Measurements from ENCODE around the gene MPRIP. TPM values are rescaled to one million over a fixed set of nuclear protein-coding genes. Genes with fewer than 3 reads are reported as not detected.

The MPRIP gene
- total and polyA plus RNA-seq, 2 donors (not counting 3 experiments of a cell fraction or from before 2014, with no cell fraction given), result 94.6 to 246 TPM

DNA sequence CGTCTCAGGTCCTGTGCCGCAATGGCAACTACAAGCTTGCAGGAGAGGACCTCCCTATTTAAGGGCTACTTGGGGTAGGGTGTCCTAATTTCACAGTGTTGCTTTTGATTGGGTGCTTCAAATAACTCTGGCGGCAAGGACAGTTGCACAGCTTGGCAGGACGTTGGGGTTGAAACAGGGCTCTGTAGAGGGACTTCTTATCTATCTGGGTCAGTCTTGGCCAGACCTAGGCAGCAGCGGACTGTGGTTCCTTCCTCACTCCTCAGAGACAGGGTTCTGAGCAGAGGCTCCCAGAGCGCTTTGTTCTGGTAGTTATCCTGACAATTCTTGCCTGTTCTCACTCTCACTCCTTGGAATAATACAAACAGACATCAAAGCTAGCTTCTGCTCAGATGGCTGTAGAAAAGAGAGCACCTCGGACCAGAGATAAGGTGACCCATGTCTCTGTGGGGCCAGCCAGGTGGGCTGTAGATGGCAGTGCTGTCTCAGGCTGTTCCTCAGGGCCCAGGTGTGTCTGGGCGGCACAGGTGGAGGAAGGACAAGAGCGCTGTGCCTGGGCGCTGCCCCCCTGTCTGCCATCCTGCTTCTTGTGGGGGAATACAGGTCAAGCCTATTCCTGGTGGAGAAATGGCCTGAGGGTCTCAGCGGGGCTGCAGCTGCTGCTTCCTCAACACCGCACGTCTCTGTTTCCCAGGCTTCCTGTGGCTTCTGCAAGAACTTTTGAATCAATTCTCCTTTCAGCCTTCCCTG, 102.8 kb downstream of the MPRIP start:
- H3K9ac ChIP-seq (replicated peaks; ENCODE audit: extremely low read depth, insufficient read depth, low read length), result no peak overlapping the region
- no peak overlapping the region for H2AFZ ChIP-seq (ENCODE audit: low read depth, low read length)
- POLR2A ChIA-PET, result no interaction called here
- H3K36me3 ChIP-seq (ENCODE audit: control insufficient read depth in 2 of 2, extremely low read depth in 1 of 2, insufficient read depth in 2 of 2, low read length in 2 of 2), result peaks cover 10 to 49% of the 10 kb centered on the region in 2 experiments
- no peak overlapping the region for H3K27ac ChIP-seq (ENCODE audit: insufficient read depth, low read depth, low read length)
- no peak for DNase-seq (ENCODE audit: low read depth, low spot score)
- FAIRE-seq, result no peak
- H3K4me3 ChIP-seq (replicated peaks in 1 of 3; ENCODE audit: insufficient read depth in 1 of 3, low read depth in 1 of 3, low read length in 3 of 3), result no peak overlapping the region
- dilution Hi-C loops (cut with MboI; ENCODE audit: extremely low pct_ligation_motif_present, low sequenced_read_pairs) (no loop called here), intact Hi-C loops (cut with micrococcal nuclease) (no loop called here)
- no TSS peak for BruUV-seq (replicated peaks)
- H3K4me2 ChIP-seq (ENCODE audit: insufficient read depth, low read length), result no peak overlapping the region
- H3K9me1 ChIP-seq (replicated peaks; ENCODE audit: control insufficient read depth, extremely low read depth, insufficient read depth, low read length), result no peaks in the 10 kb centered on the region
- no peaks in the 10 kb centered on the region for H3K9me3 ChIP-seq (replicated peaks; ENCODE audit: control insufficient read depth, insufficient read depth, low read length)
- peaks cover 11% of the 10 kb centered on the region for H3K4me1 ChIP-seq (ENCODE audit: control insufficient read depth, extremely low read depth, insufficient read depth, low read length)
- no peaks in the 10 kb centered on the region for H3K79me2 ChIP-seq (ENCODE audit: control insufficient read depth, insufficient read depth, low read length)
- CTCF ChIA-PET, result no interaction called here
- TF ChIP-seq JUN (IDR thresholded peaks at IDR 0.05; ENCODE audit: borderline replicate concordance, insufficient read depth, insufficient read length, low read depth), result no peak
- no peak for TF ChIP-seq FOS (IDR thresholded peaks at IDR 0.05; ENCODE audit: borderline replicate concordance, insufficient read depth, low read length)
- no peak for TF ChIP-seq GATA2 (IDR thresholded peaks at IDR 0.05; ENCODE audit: insufficient read depth, insufficient read length, low read depth, low read length)
- no peak for TF ChIP-seq POLR2A (IDR thresholded peaks at IDR 0.05; ENCODE audit: low read depth, low read length)
- H4K20me1 ChIP-seq (replicated peaks; ENCODE audit: control insufficient read depth, extremely low read depth, insufficient read depth, low read length), result no peaks in the 10 kb centered on the region
- no peaks in the 10 kb centered on the region for H3K27me3 ChIP-seq (ENCODE audit: control insufficient read depth in 2 of 2, insufficient read depth in 2 of 2, low read length in 2 of 2)

GRCh38 chr17:17146786-17147406, 104.6 kb downstream of the MPRIP start:
- intact Hi-C loops (cut with micrococcal nuclease), result no loop called here
- no peaks in the 10 kb centered on the region for H3K79me2 ChIP-seq (ENCODE audit: control insufficient read depth, insufficient read depth, low read length)
- H3K4me2 ChIP-seq (ENCODE audit: insufficient read depth, low read length), result no peak overlapping the region
- no peaks in the 10 kb centered on the region for H3K27me3 ChIP-seq (ENCODE audit: control insufficient read depth in 2 of 2, insufficient read depth in 2 of 2, low read length in 2 of 2)
- no peak overlapping the region for H2AFZ ChIP-seq (ENCODE audit: low read depth, low read length)
- no peaks in the 10 kb centered on the region for H4K20me1 ChIP-seq (replicated peaks; ENCODE audit: control insufficient read depth, extremely low read depth, insufficient read depth, low read length)
- no peak overlapping the region for H3K4me3 ChIP-seq (replicated peaks in 1 of 3; ENCODE audit: insufficient read depth in 1 of 3, low read depth in 1 of 3, low read length in 3 of 3)
- peaks cover 19% of the 10 kb centered on the region for H3K4me1 ChIP-seq (ENCODE audit: control insufficient read depth, extremely low read depth, insufficient read depth, low read length)
- POLR2A ChIA-PET, result no interaction called here
- CTCF ChIA-PET, result interaction anchor here (1.1 kb wide), 1 partner anchor 10 kb away, joined by 3 read pairs; no protein-coding TSS in a partner anchor
- no peak overlapping the region for H3K9ac ChIP-seq (replicated peaks; ENCODE audit: extremely low read depth, insufficient read depth, low read length)
- H3K9me1 ChIP-seq (replicated peaks; ENCODE audit: control insufficient read depth, extremely low read depth, insufficient read depth, low read length), result no peaks in the 10 kb centered on the region
- TF ChIP-seq, protein P1, sequence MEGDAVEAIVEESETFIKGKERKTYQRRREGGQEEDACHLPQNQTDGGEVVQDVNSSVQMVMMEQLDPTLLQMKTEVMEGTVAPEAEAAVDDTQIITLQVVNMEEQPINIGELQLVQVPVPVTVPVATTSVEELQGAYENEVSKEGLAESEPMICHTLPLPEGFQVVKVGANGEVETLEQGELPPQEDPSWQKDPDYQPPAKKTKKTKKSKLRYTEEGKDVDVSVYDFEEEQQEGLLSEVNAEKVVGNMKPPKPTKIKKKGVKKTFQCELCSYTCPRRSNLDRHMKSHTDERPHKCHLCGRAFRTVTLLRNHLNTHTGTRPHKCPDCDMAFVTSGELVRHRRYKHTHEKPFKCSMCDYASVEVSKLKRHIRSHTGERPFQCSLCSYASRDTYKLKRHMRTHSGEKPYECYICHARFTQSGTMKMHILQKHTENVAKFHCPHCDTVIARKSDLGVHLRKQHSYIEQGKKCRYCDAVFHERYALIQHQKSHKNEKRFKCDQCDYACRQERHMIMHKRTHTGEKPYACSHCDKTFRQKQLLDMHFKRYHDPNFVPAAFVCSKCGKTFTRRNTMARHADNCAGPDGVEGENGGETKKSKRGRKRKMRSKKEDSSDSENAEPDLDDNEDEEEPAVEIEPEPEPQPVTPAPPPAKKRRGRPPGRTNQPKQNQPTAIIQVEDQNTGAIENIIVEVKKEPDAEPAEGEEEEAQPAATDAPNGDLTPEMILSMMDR (IDR thresholded peaks at IDR 0.05; ENCODE audit: extremely low read depth in 1 of 2, insufficient read depth in 1 of 2, low read depth in 1 of 2, low read length in 2 of 2), result no peak
- TF ChIP-seq MYC (IDR thresholded peaks at IDR 0.05; ENCODE audit: low read depth, low read length) (no peak), FOS (IDR thresholded peaks at IDR 0.05; ENCODE audit: borderline replicate concordance, insufficient read depth, low read length) (no peak), POLR2AphosphoS5 (IDR thresholded peaks at IDR 0.05; ENCODE audit: insufficient read depth, low read depth, low read length) (no peak), GATA2 (IDR thresholded peaks at IDR 0.05; ENCODE audit: insufficient read depth, insufficient read length, low read depth, low read length) (no peak), POLR2A (IDR thresholded peaks at IDR 0.05; ENCODE audit: low read depth, low read length) (no peak), JUN (IDR thresholded peaks at IDR 0.05; ENCODE audit: borderline replicate concordance, insufficient read depth, insufficient read length, low read depth) (no peak), EZH2 (IDR thresholded peaks at IDR 0.05; ENCODE audit: borderline replicate concordance, low read depth, low read length, severe bottlenecking) (no peak)
- TF ChIP-seq, protein P2, sequence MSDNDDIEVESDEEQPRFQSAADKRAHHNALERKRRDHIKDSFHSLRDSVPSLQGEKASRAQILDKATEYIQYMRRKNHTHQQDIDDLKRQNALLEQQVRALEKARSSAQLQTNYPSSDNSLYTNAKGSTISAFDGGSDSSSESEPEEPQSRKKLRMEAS (IDR thresholded peaks at IDR 0.05; ENCODE audit: insufficient read depth, insufficient read length), result no peak
- no peaks in the 10 kb centered on the region for H3K9me3 ChIP-seq (replicated peaks; ENCODE audit: control insufficient read depth, insufficient read depth, low read length)
- FAIRE-seq, result no peak
- H3K36me3 ChIP-seq (ENCODE audit: control insufficient read depth in 2 of 2, extremely low read depth in 1 of 2, insufficient read depth in 2 of 2, low read length in 2 of 2), result peaks cover 14 to 51% of the 10 kb centered on the region in 2 experiments
- no peak overlapping the region for H3K27ac ChIP-seq (ENCODE audit: insufficient read depth, low read depth, low read length)
- no TSS peak for BruUV-seq (replicated peaks)
- dilution Hi-C loops (cut with MboI; ENCODE audit: extremely low pct_ligation_motif_present, low sequenced_read_pairs), result no loop called here
- DNase-seq (ENCODE audit: low read depth, low spot score), result no peak

All from endothelial cell of umbilical vein (primary cell).